Activated T-helper 2 cell treated with anti-CD3 and anti-CD28 coated beads, Interferon-gamma antibody, Interleukin-2, Interleukin-4, amounts not matched to agents 10 μg/mL and 5 μg/mL and 100 μg/mL, durations not matched to agents 14 hours and 24 hours and 36 hours (primary cell): Measurements from ENCODE around the gene FBP1. TPM values are rescaled to one million over a fixed set of nuclear protein-coding genes. Genes with fewer than 3 reads are reported as not detected.
A peak's percentile ranks its signal among the peaks of the same experiment; 100 is the strongest.
"Not testable (repeated sequence)": the region's sequence is repeated elsewhere in the genome, so short reads cannot be mapped to it uniquely, and the experiment has no call there.

Experiments
- DNase-seq: peaks from one replicate; pipeline ENCODE4 v3.0.0; 2021; ENCODE audit warnings: low spot score
- H3K27ac Mint-ChIP-seq: one replicate; pipeline ENCODE4 v1.8.0; 2021; ENCODE audit warnings: mixed read lengths
- H3K27me3 Mint-ChIP-seq: one replicate; pipeline ENCODE4 v1.8.0; 2021; ENCODE audit warnings: low read depth, mixed read lengths
- H3K36me3 Mint-ChIP-seq: one replicate; pipeline ENCODE4 v1.8.0; 2021; ENCODE audit warnings: low read depth, mixed read lengths
- H3K4me1 Mint-ChIP-seq: one replicate; pipeline ENCODE4 v1.8.0; 2021; ENCODE audit warnings: low read depth, mixed read lengths
- H3K4me3 Mint-ChIP-seq: one replicate; pipeline ENCODE4 v1.8.0; 2021; ENCODE audit warnings: low read depth, mild to moderate bottlenecking, moderate library complexity, mixed read lengths
- H3K9me3 Mint-ChIP-seq: one replicate; pipeline ENCODE4 v1.8.0; 2021; ENCODE audit warnings: mixed read lengths
- intact Hi-C: fragments of 100-400 bp; cut with micrococcal nuclease; formaldehyde crosslinking; loops from one replicate; pipeline ENCODE4 v1.15.1; 2023
- total RNA-seq: library from RNA; stranded (reverse); gene quantifications from 2 replicates; pipeline ENCODE4 v1.2.3, GENCODE V29; 2022

The FBP1 gene
- total RNA-seq, 1 donor from 2014 or later = 0.23 TPM

- intact Hi-C loops = loop anchor here (2.0 kb wide), 1 partner anchor 49 kb away; the partner anchor contains the start of gene PCAT7
- no peak overlapping the region for H3K4me3 Mint-ChIP-seq
- no peak overlapping the region for H3K27ac Mint-ChIP-seq
Measured at GRCh38 chr9:94603259-94604160, 35.8 kb downstream of the FBP1 start.

DNA sequence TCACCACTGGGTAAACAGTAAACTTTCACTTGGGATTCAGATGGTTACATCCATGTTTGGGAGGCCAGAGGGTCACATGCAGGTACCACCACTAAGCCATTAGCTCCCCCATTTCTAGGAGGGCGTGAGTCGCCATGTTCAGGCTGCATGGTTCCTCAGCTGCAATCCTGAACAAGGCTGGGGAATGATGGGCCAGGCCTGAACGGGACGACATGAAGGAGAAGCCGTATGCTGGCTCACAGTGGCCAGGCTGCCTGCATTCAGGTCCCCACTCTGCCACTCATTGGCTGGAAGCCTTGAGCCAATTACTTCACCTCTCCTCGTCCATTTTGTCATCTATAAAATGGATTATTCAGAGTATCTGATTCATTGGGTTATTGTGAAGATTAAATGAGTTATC lies 36.7 kb downstream of the FBP1 start:
- H3K4me3 Mint-ChIP-seq = no peak overlapping the region
- DNase-seq = no peak
- H3K27me3 Mint-ChIP-seq = peaks cover 27% of the 10 kb centered on the region
- intact Hi-C loops = loop anchor here (2.0 kb wide), 1 partner anchor 48 kb away; the partner anchor contains the start of gene PCAT7
- H3K36me3 Mint-ChIP-seq = no peaks in the 10 kb centered on the region
- H3K27ac Mint-ChIP-seq = no peak overlapping the region
- no peaks in the 10 kb centered on the region for H3K9me3 Mint-ChIP-seq
- peaks cover 4% of the 10 kb centered on the region for H3K4me1 Mint-ChIP-seq

More at GRCh38 chr9:94603259-94604160, 35.8 kb downstream of the FBP1 start:
- Mint-ChIP-seq H3K4me1 (peaks cover 4% of the 10 kb centered on the region), H3K9me3 (no peaks in the 10 kb centered on the region), H3K36me3 (no peaks in the 10 kb centered on the region), H3K27me3 (peaks cover 28% of the 10 kb centered on the region)
- DNase-seq = peak; percentile 54

DNA sequence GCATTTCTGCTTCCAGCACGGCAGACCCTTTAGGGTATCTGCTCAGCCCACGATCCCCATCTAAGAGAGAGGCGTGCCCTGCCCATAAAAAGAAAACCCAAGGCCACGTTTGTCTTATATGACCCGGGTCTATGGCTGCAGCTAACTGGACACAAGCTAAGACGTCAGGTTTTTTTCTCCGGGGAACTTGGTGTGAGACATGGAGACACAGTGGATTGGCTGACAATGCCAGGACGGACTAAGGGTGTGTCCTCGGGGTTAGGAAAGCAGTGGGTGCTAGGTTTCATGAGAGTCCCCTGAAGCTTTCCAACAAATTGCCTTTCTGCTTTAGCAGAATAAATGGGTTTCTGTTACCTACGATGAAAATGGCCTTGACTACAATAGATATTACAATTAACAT lies 38.6 kb downstream of the FBP1 start:
- H3K27ac Mint-ChIP-seq = no peak overlapping the region
- H3K27me3 Mint-ChIP-seq = peaks cover 12% of the 10 kb centered on the region
- H3K4me1 Mint-ChIP-seq = peaks cover 4% of the 10 kb centered on the region
- no peak overlapping the region for H3K4me3 Mint-ChIP-seq
- H3K9me3 Mint-ChIP-seq = no peaks in the 10 kb centered on the region
- intact Hi-C loops = no loop called here
- no peak for DNase-seq
- H3K36me3 Mint-ChIP-seq = no peaks in the 10 kb centered on the region

GRCh38 chr9:94600258-94600657 lies 39.1 kb downstream of the FBP1 start:
- intact Hi-C loops = no loop called here
- H3K36me3 Mint-ChIP-seq = no peaks in the 10 kb centered on the region
- no peak for DNase-seq
- H3K4me3 Mint-ChIP-seq = no peak overlapping the region
- H3K4me1 Mint-ChIP-seq = peaks cover 4% of the 10 kb centered on the region
- H3K27ac Mint-ChIP-seq = no peak overlapping the region
- peaks cover 11% of the 10 kb centered on the region for H3K27me3 Mint-ChIP-seq
- H3K9me3 Mint-ChIP-seq = no peaks in the 10 kb centered on the region

DNA sequence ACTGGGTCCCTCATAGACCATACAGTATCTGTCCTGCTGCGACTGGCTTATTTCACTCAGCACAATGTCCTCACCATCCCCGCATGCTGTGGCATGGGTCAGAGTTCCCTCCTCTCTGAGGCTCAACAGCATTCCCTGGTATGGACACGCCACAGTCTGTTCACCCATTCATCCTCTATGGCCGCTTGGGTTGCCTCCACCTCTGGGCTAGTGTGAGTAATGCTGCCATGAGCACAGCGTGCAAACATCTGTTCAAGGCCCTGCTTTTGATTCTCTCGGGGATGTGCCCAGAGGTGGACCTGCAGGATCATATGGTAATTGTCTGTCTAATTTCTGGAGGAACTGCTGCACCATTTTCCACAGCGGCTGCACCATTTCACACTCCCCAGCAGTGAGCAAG lies 40.2 kb downstream of the FBP1 start:
- peaks cover 4% of the 10 kb centered on the region for H3K4me1 Mint-ChIP-seq
- intact Hi-C loops = no loop called here
- H3K9me3 Mint-ChIP-seq = no peaks in the 10 kb centered on the region
- no peak for DNase-seq
- no peaks in the 10 kb centered on the region for H3K36me3 Mint-ChIP-seq
- no peak overlapping the region for H3K4me3 Mint-ChIP-seq
- no peak overlapping the region for H3K27ac Mint-ChIP-seq
- H3K27me3 Mint-ChIP-seq = peaks cover 8% of the 10 kb centered on the region

GRCh38 chr9:94593459-94594345 lies 45.6 kb downstream of the FBP1 start, which contains the start of gene FBP2:
Gene FBP2, minus strand, starts transcription at chr9:94593824. Its CDS starts 98 bp downstream, at chr9:94593726.
- no peaks in the 10 kb centered on the region for H3K36me3 Mint-ChIP-seq
- H3K4me3 Mint-ChIP-seq = no peak within 1 kb of the TSS
- no peak within 1 kb of the TSS for H3K27ac Mint-ChIP-seq
- H3K9me3 Mint-ChIP-seq = no peaks in the 10 kb centered on the region
- H3K4me1 Mint-ChIP-seq = no peaks in the 10 kb centered on the region
- intact Hi-C loops = no loop called here
- no peak for DNase-seq
- H3K27me3 Mint-ChIP-seq = peaks cover 12% of the 10 kb centered on the region

DNA sequence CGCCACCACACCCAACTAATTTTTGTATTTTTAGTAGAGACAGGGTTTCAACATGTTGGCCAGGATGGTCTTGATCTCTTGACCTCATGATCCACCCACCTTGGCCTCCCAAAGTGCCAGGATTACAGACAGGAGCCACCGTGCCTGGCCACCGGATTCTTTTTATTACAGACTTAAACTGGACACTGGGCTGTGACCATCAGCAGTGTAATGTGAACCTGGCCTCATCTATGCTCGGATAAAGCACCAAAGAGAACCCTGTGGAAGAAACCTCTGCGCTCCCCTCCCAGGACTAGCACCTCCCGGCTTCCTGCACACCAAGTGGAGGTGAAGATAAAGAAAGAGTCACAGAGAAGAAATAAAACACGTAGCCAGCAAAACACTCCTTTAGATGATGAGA lies 46.6 kb downstream of the FBP1 start:
- H3K27me3 Mint-ChIP-seq = peaks cover 13% of the 10 kb centered on the region
- H3K4me3 Mint-ChIP-seq, H3K9me3 Mint-ChIP-seq, H3K4me1 Mint-ChIP-seq, H3K36me3 Mint-ChIP-seq, H3K27ac Mint-ChIP-seq, DNase-seq, intact Hi-C loops: not testable (repeated sequence)

DNA sequence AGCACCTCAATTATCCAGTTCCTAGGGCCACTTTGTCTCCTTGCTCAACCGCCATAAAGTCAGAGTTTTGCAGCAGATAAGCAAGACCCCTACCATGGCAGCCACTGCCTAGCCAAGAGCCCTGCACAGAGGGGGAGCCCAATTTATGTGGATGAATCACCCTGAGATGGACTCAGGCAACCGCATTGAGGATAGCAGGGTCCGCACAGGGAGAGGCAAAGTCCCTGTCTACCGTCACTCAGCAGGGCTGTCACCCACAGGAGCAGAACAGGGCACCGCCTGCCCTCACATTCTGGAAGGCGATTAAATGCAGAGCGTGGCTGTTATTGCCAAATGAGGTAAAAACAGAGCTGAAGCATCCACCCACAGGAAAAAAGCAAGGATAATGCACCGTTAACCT lies 47.4 kb downstream of the FBP1 start:
- peaks cover 13% of the 10 kb centered on the region for H3K27me3 Mint-ChIP-seq
- no peak overlapping the region for H3K4me3 Mint-ChIP-seq
- intact Hi-C loops = no loop called here
- H3K36me3 Mint-ChIP-seq = no peaks in the 10 kb centered on the region
- H3K9me3 Mint-ChIP-seq = no peaks in the 10 kb centered on the region
- H3K4me1 Mint-ChIP-seq = peaks cover 2% of the 10 kb centered on the region
- no peak overlapping the region for H3K27ac Mint-ChIP-seq
- DNase-seq = no peak

DNA sequence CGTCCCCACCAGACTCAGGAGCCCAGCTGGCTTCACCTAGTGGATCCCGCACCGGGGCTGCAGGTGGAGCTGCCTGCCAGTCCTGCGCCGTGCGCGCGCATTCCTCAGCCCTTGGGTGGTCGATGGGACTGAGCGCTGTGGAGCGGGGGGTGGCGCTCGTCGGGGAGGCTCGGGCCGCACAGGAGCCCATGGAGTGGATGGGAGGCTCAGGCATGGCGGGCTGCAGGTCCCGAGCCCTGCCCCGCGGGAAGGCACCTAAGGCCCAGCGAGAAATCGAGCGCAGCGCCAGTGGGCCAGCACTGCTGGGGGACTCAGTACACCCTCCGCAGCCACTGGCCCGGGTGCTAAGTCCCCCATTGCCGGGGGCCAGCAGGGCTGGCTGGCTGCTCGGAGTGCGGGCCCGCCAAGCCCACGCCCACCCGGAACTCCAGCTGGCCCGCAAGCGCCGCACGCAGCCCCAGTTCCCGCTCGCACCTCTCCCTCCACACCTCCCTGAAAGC lies 48.2 kb downstream of the FBP1 start:
- H3K36me3 Mint-ChIP-seq, H3K4me3 Mint-ChIP-seq, H3K4me1 Mint-ChIP-seq, DNase-seq, H3K9me3 Mint-ChIP-seq, H3K27ac Mint-ChIP-seq, intact Hi-C loops: not testable (repeated sequence)
- peaks cover 12% of the 10 kb centered on the region for H3K27me3 Mint-ChIP-seq

GRCh38 chr9:94588681-94589080 lies 50.6 kb downstream of the FBP1 start:
- no peaks in the 10 kb centered on the region for H3K36me3 Mint-ChIP-seq
- H3K27me3 Mint-ChIP-seq = peaks cover 8% of the 10 kb centered on the region
- intact Hi-C loops = no loop called here
- H3K27ac Mint-ChIP-seq = no peak overlapping the region
- no peak overlapping the region for H3K4me3 Mint-ChIP-seq
- no peak for DNase-seq
- no peaks in the 10 kb centered on the region for H3K9me3 Mint-ChIP-seq
- peaks cover 17% of the 10 kb centered on the region for H3K4me1 Mint-ChIP-seq

DNA sequence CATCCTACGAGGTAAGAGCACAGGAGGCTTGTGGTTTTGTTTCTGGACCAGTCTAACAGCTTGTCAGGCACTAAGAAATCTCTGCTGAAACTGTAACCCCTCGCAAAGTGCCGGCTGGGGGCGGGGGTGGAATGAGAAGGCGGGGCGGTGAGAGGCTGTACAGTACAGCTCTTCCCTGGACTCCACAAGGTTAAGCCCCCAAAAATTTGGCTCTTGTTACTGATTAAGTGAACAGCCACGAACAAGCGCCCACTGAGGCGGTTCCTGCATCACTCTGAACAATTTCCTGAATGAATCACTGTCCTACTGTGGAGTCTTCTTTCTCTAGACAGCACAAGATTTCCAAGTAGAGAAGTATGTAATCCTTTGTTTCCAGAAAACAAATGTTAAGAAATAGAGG lies 52.5 kb downstream of the FBP1 start:
- Mint-ChIP-seq H3K27ac (no peak overlapping the region), H3K4me3 (no peak overlapping the region), H3K9me3 (no peaks in the 10 kb centered on the region), H3K27me3 (peaks cover 9% of the 10 kb centered on the region), H3K36me3 (no peaks in the 10 kb centered on the region), H3K4me1 (peaks cover 17% of the 10 kb centered on the region)
- DNase-seq = no peak
- intact Hi-C loops = no loop called here

DNA sequence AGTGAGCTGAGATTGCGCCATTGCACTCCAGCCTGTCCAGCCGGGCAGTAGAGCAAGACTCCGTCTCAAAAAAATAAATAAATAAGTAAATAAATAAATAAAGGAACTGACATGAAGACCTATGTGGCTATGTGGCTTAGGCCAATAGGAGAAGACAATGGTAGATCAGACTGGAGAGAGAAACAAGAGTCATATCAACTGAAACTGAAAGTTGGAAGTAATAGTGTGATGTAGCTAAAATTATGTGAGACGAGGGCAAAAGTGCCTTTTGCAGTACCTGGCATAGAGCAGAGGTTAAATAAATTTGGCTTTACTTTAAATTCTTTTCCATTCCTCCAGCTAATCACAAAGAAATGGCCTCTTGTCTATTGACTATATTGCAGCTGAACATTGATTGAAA lies 53.0 kb downstream of the FBP1 start:
- intact Hi-C loops = no loop called here
- peaks cover 17% of the 10 kb centered on the region for H3K4me1 Mint-ChIP-seq
- no peak overlapping the region for H3K4me3 Mint-ChIP-seq
- no peak overlapping the region for H3K27ac Mint-ChIP-seq
- DNase-seq = no peak
- H3K36me3 Mint-ChIP-seq = no peaks in the 10 kb centered on the region
- H3K9me3 Mint-ChIP-seq = no peaks in the 10 kb centered on the region
- H3K27me3 Mint-ChIP-seq = peaks cover 9% of the 10 kb centered on the region
